Smooth muscle cell of the brain vasculature (primary cell): ENCODE data around the gene MAML3.

Experiments
- DNase-seq: peaks from one replicate; pipeline ENCODE4 v3.0.0-alpha.2; 2012; ENCODE audit warnings: low read depth, low spot score

The MAML3 gene

DNA sequence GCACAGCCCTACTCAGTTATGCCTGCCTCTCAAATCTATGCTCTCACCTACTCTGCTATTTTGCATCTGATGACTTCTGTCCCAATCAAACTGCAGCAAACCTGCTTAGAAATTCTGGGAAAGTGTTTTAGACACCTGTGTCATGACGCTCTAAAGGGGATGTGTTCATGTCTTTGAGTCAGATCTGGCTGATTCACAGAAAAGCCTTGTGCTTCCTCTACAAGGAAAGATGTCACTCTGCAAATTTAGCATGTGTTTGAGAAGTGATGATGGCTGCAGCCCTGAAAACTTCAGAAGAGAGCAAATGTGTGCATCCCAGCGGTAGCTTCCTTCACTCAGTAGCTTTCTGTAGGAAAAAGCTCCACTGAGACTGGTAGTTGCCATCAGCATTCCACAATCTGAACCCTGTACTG lies 253.0 kb downstream of the MAML3 start:
- DNase-seq, result no peak

DNA sequence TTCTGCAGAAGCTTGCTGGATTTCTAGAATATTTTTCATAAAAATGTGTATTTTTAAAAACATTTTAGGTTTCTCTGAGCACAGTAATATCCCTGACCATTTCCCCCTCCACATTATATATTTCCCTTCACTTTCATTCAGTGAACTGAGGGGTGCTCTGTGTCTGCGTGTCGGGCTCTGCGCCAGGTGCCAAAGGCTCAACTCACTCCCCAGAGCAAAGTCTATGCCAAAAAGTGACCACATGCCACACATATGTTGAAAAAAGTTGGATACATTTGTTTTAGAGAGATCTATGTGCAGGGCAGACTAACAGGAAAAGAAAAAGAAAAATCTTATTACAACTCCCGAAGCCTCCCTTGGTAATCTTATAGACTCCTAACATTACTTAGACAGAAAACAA lies 254.6 kb downstream of the MAML3 start:
- DNase-seq, result no peak

DNA sequence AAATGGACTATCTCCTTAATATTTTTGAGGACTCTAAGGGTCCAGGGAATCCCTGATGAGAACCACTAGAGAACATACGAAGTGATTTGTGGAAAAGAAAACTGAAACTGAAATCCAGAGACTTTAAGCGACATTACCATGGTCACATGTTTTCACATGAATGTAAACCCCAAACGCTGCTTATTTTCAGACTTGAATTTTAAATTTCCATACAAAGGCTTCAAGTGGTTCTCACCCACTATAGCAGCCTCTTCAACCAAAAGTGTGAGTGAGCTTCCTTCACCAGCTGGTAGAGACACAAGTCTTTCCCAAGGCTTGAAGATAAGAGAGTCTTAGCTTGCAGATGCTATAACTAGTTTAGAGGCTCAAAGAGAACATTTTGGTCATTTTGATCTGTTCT lies 255.7 kb downstream of the MAML3 start:
- DNase-seq, result no peak

DNA sequence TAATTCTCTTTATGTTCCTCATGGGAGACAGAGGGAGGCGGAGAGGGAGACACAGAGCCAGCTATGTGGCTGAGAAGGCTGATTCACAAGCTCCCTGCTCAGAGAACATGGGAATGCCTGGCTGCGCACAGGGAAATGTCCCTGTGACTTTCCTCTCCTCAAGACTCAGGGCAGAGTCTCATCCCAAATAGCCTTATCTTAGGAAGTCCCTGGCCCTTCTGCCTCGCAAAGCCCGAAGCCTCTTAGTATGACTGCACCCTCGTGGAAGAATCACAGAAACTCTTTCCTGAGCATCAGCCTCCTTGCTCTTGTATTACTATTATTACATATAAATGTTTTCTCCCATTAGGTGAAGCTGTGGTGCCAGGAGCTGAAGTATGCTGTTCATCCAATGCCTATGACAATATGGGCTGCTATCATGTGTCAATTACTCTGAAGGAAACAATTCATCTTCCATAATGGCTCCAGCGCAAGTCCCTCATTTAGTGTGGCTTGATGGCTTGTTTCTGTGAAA lies 257.8 kb downstream of the MAML3 start:
- no peak for DNase-seq

DNA sequence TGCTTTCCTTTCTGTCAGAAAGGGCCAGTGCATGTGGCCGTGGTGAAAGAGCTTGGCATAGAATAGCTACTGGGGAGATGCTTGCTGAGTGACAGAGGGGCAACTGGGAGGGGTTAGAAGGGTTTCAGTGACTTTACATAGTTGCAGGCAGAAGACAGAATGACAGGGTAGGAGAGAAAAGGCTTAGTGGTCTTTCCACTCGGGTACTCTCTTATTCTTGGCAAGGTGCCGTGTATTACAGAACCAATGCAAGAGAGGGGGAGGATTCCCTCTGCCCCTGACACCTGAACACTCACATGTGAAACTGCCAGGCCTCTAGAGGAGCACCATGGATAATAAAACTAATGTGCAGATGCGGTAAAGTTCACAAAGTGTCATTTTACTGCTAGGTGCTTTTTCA lies 260.2 kb downstream of the MAML3 start:
- DNase-seq, result no peak

DNA sequence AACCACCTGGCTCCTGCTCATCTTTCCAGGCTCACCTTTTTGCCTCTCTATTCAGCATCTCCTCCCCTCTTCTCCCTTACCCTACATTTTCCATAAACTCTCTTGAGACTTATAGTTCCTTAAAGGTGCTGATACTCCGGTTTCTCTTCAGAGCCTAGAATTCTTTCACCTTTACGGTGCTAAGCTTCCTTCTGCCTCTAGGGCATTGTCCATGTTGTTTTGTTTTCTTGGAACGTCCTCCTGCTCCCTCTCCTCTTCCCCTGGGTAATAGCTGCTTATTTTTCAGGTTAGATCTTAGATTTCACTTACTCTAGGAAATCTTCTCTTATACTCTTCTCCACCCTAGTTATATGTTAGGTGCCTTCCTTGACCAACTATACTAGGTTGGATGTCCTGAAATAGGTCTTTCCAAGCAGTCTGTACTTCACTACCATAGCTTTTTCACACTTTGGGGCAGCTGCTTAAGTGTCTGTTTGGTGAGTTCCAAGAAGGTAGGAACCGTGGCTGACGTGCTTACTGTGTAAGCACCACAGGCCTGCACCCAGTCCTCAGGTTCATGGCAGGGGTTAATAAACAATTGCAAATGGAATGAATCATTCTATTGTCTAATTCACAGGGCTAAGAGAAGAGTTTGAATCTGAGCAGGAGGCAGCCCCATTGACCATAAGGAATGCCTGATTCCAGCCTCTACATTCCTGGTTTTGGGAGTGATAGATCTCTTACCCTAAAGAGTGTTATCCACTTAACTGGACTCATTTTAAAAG lies 260.8 kb downstream of the MAML3 start:
- DNase-seq, result no peak

DNA sequence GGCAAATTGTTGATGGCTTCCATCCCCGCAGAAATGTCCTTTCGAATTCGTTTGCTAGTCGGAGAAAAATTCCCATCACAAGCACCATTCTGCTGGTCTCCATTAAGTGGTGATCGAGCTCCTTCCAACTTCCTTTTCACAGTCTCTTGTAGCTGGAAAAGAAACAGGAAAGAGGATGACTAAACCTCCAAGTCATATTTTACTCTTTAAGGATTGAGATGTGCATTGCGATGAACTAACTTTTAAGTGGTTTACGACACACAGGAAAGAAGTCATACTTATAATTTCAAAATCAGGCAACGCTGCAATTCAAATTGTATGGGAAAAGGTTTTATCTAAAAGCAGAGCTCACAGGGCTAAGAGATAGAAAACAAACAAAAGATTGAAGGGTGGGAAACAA lies 263.2 kb downstream of the MAML3 start:
- no peak for DNase-seq

DNA sequence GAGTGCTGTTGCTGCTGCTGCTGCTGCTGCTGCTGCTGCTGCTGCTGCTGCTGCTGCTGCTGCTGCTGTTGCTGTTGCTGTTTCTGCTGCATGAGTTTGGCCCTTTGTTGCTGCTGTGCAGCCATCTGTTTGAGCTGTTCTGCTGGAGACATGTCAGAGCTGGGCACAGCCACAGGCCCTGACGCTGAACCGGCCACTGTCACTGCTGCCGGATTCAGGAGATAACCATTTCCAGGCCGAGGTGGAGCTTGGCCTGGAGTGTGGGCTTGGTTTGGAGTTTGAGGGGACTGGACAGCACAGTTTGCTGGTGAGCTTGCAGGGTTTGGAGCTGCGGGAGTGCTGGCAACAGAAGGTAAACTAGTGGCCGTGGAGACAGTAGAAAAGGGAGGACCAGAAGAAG lies 264.1 kb downstream of the MAML3 start:
- no peak for DNase-seq

DNA sequence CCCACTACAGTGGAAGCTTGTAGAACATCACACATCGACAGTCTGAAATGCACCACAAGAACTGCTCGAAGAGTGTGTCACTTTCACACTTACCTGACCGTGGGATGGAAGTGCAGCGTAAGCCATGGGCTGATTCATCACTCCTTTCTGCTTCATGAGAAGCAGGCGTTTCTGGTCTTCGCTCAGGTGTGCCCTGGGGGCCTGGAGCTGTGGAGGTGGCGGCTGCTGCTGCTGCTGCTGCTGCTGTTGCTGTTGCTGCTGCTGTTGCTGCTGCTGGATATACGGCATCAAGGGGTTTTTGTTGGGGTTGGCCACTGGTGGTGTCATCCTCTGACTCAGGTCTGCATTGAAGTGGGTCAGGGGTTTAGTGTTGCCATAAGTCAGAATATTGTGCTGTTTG lies 264.7 kb downstream of the MAML3 start:
- DNase-seq, result no peak

DNA sequence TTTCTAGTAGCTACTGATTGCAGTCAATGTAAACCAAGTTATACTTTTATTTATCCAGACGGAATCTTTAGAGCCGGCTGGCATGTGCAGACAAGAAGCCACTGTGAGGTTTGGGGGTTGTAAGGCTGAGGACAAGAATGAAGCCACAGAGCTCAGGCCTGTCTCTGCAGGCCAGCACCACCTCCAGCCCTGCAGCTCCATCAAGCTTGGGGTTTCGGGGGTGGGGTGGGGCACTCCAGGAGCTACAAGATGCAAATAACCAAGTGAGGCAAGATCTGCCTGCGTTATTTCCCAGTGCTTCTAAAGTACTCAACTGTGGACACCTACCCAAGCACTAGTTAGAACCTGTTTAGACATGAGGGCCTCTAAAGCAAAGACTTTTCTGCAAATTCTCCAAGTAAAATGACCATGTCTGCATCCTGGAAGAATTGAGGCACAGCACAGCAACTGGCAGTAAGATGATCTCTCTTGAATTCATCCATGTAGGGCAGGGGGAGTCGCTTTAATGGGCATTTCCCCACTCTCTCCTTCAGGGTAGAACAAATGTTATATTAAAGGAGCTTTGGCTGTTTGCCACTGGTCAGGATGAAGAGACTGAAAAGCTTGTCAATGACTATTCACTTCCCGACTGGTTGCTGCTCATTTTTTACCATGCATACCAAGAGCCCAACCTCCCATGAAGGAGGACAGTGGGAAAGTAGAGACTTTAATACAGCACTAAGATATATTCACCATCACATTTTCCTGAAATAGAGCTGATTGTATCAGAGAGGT lies 265.8 kb downstream of the MAML3 start:
- DNase-seq, result no peak

DNA sequence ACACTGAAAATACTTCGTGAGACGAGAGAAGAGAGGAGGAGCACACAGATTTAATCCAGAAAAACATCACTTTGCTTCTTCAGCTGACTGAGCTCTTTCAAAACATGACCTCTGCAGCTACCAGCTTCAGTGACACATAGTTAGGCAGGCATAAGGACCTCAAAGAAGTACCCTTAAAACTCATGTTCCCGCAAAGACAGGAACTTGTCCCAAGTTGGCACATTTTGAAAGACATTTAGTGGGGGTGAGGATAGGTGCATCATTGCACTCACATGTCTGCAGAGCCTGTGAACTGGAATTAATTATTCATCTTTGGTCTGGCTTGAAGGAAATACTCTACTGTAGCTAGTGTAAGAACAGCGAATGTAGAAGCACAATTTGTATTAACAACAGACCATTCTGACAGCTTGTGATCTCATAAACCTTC lies 266.6 kb downstream of the MAML3 start:
- no peak for DNase-seq

DNA sequence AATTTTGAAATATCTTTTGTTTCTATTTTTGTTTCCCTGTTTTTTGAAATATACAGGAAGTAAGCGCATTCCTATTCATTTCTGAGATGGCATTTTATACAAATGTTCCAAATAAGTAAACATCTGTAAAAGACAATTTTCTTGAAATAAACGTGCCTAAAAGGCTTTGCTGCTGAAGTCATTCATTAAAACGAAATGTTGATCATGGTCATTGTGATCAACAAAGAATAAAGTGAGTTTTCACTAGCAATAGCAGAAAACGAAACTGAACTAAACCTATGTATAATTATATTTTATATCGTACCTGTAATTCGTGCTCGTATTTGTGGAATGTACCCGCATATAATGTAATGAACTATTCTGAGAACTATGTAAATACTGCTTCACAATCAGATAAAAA lies 267.2 kb downstream of the MAML3 start:
- DNase-seq, result no peak

DNA sequence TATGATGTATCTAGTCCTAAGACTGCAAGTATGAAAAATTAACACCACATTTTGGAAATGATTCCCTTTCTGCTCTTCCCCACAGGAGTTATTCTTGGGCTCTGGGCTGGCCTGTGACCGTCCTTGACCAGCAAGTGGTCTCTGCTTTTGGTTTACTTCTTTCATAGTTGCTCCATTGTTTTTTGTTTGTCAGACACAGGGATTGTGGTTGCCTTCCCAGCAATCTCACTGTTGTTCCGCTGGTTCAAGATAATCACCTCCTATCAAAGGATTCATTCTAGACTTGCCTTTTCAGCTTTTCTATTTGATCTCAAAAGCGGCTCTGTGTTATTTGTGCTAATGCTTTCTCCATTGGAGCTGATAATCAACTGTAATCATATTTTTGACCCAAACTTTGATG lies 269.5 kb downstream of the MAML3 start:
- DNase-seq, result no peak

DNA sequence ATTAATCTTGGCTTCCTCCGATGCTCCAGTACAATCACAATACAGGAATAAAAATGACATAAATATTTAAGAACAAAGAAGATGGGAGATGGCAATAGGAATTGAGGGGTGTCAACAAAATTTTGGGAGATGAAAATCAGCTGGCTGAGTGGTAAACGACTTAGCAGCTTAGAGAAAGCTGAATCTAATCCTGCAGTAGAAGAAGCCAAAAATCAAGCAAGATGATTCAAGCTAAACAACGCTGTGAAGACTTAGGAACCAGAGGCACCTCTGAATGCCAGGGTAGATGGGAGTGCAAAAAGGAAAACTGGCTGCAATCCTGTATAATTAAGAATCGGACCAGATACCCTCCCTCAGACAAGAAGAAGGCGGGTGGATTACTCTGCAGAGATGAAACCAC lies 273.1 kb downstream of the MAML3 start:
- no peak for DNase-seq

DNA sequence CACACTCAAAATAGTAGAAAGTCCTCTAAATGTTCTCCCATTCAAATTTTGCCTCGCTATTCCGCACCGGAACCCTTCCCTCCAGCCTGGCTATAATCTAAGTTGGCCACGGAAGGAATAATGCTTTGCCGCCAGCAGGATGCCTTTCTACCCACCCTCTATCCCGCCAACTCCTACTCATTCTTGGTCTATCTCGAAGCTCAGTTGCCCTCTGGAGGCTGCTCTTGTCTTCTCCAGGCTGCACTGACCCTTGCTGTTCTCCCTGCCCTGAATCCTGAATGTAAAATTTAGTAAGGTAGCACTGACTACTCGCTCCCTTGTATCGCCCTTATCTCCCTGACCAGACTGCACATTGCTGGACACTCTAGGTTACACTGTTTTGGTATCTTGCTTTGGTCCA lies 275.9 kb downstream of the MAML3 start:
- no peak for DNase-seq

DNA sequence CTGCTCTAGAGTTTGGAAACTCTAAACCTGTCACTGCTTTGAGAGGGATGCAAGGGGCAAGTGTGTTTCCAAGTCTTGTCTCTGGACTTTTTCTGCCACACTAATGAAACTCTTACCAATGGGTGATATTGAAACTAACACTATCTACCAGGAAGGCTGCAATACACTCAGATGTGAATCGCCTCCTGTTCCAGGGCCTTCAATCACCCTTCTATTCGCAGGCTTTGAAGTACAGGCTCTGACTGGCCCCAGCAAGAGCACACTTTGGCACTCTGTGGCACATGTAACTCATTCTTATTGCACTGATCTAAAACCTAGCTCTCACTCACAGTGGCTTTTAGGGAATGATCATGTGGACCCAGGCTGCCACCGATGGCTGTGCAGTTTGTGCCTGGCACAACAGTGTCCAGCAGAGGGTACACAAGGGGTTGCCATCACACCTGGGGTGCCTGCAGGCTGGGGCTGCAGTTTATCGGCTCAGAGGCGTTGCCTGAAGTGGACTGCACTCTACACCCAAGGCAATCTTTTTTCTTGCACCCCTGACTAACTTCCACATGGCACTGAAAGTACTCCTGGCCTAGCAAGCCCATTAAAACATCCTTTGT lies 277.5 kb downstream of the MAML3 start:
- DNase-seq, result no peak

DNA sequence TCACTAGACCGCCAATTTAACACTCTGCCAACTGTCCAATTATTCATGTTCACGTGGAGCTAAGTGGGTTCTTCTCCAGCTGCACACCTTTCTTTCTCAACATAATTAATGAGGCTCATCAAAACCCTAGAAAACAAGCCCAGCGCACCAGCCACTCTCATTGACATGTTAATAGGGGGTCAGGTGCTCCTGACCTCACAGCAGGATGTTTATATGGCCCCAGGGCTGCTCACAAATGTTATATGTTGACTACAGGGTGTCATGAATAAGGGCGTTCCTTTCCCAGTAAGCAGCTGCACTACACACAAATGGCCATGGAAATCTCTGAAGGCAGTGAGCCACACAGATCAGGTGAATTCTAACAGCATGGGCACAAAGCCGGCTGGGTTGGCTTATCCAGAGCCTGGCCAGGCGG lies 278.6 kb downstream of the MAML3 start:
- no peak for DNase-seq

DNA sequence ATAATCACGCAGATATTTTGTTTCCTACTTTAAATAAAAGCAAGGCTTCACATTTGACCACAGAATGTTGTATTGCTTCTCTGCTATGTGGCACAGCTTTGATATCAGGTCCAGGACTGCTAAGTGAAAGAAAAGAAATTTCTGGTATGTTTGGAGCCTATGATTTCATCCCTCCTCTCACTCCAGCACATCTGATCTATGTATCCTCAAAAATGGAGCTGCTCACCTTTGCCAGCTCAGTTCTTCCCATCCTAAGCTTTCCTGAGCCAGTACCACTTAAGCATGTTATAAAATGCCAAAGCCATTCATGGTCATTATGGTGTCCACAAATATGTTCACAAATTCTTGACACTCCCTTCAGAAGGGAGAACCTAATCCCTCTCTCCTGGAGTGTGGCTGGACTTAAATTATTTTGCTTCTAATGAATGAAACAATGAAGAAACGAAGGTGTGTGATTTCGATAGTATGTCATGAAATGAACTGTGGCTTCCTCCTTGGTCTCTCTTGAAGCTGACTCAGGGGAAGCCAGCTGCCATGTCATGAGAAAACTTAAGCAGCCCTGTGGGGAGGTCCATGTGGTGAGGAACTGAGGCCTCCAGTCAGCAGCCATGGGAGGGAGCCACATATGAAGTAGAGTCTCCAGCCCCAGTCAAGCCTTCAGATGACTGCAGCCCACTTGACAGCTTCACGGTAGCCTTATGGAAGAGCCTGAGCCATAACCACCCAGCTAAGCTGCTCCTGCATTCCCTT lies 280.7 kb downstream of the MAML3 start:
- no peak for DNase-seq

DNA sequence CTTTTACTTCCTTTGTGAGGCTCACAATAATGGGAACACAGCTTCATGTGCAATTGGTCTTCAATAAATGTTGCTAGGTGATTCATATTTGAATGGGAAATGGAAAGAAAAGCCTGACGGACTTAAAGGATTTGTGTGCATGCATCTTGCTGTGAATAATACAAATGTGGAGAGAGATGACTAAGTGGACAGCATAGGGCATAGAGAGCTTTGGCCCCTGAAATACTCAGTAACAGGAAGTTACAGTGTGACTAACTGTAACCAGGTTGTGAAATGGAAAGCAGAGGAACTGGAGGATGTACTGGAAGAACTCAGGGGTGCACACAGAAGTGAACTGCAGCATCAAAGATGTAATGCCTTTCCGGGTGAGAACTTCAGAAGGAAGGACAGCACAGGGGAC lies 281.7 kb downstream of the MAML3 start:
- DNase-seq, result peak; percentile 41

DNA sequence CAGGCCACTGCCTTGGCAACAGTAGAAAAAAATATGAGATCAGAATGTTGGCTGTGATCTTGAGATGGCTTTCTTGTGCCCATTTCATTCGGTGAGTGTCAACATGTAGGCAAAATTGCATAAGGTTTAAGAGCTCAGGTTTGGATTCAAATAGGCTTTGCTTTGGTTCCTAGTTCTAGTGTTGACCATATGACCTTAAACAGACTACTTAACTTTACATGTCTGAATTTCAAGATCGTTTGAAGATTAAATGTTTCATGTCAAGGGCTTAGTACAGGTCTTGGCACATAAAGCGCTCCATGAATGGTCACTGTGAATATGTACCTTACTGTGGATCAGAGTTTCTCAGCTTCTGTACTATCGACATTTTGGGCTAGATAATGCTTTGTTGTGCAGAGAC lies 284.2 kb downstream of the MAML3 start:
- DNase-seq, result no peak

DNA sequence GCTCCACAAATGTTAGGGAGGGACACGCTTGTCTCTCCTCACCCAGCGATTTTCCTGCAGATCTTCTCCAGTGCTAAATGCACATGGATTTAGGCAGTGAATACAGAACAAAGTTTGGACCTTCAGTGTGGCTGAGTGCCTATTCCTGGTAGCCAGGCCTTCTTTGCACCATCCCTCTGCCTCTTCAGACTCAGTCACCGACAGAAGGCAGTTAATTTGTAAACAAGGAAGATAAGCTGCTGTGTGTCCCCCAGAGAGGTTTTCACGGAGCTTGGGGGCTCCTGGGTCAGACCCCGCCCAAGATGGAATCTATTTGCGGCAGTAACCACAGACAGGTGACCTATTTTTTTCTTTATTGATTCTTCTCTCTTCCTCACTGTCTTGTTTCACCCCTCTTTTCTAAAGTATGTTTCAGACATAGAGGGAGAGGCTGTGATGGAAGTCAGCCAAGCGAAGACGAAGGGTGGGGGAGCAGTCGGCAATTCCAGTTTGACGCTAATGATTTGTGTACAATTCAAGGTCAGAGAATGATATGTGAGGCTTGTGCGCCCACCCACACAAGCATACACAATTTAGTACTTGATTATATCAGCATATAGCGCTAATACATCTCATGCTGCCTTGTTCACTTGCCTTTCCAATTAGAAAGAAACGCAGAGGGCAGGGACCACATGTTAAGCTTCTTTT lies 287.6 kb downstream of the MAML3 start:
- no peak for DNase-seq
